ENCODE results near the gene SLC9A9. TPM values are rescaled to one million over a fixed set of nuclear protein-coding genes. Genes with fewer than 3 reads are reported as not detected.

Gene SLC9A9
- total and polyA plus RNA-seq, 4 donors = 3.3 to 15.0 (median 6.1) TPM

DNA sequence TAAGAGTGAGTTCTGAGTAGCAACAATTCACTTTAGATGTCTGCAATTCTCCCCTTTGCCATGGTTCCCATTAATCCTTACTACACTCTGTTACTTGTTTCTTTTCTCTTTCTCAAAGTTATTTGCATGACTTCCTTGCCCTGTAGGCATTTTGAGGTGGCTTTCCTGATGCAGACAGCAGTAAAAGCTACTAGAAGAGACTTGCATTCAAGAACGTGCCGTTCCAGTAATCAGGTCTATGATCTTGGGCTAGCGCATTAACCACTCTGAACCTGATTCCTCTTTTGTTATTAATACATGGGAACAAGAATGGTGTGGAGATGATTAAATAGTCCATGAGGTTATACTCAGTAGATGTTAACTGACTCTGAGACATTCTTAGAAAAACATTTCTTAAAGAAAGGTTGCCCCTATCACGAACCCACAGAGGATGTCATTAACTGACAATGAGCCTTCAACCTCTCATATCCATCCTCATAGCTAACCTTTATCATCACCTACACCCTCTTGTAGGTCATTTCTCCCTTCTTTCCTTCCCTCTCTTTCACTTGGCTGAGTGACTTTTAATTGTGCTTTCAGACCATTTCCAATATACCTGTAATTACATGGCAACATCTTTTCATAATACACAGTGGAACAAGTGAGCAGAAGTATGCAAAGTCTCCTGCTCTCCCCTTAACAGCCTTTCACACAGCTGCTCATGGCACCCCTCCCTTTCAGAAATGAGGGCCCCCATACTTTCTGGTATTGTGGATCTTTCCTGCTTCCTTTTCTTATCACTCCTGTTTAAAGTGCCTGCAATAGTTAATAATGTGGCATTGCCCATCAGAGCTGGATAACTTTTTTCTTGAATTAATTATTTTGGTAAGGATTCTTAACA is 552.8 kb downstream of the SLC9A9 start:
- Histone ChIP-seq H3K4me3 (ENCODE audit: low read depth in 1 of 3, low read length in 3 of 3) (no peak overlapping the region), H3K27ac (ENCODE audit: low read depth in 1 of 2, low read length in 2 of 2) (no peak overlapping the region), H3K27me3 (ENCODE audit: control insufficient read depth in 4 of 4, insufficient read depth in 4 of 4, low read length in 3 of 4) (no peaks in the 10 kb centered on the region), H3K9ac (ENCODE audit: low read depth in 1 of 2, low read length in 2 of 2) (no peak overlapping the region), H3K36me3 (ENCODE audit: control insufficient read depth in 4 of 4, insufficient read depth in 3 of 4, low read depth in 1 of 4, low read length in 3 of 4) (no peaks in the 10 kb centered on the region), H3K4me1 (ENCODE audit: control insufficient read depth in 4 of 4, insufficient read depth in 4 of 4, low read length in 3 of 4) (no peaks in the 10 kb centered on the region), H3K9me3 (ENCODE audit: control insufficient read depth in 4 of 4, low read length in 3 of 4) (no peaks in the 10 kb centered on the region)
- TF ChIP-seq SP1 (IDR thresholded peaks at IDR 0.05) = no peak
- no peak for TF ChIP-seq NR2F2 (IDR thresholded peaks at IDR 0.05)
- no peak for TF ChIP-seq RXRA (IDR thresholded peaks at IDR 0.05)
- TF ChIP-seq JUND (IDR thresholded peaks at IDR 0.05) = no peak
- no peak for TF ChIP-seq YY1 (IDR thresholded peaks at IDR 0.05)
- TF ChIP-seq FOXA1 (IDR thresholded peaks at IDR 0.05) = no peak
- no peak for TF ChIP-seq HNF4G (IDR thresholded peaks at IDR 0.05)
- no peak for TF ChIP-seq GABPA (IDR thresholded peaks at IDR 0.05 in 1 of 2, conservative IDR thresholded peaks at IDR 0.05 in 1 of 2)
- no peak for DNase-seq (ENCODE audit: low spot score)
- WGBS = 83% methylated on average over 4 of the region's 4 CpGs

DNA sequence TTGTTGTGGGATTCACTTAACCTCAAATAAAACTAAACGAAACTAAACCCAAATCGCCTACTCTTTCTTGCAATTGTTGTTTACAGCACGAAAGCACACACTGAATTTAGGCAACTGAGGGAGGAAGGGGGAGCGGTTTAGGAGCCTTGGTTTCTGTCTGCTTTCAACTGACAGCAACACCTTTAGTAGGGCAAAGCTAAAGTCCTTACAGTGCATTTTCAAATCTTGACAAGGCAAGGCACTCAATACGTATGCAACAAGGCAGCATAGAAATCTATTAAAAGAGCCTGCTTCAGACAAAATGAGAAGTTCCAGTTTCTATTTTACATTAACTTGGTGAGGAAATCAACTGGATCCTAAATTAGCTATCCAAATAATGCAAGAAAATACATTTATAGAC is 554.1 kb downstream of the SLC9A9 start:
- DNase-seq (ENCODE audit: low spot score) = no peak
- Histone ChIP-seq H3K27me3 (ENCODE audit: control insufficient read depth in 4 of 4, insufficient read depth in 4 of 4, low read length in 3 of 4) (no peaks in the 10 kb centered on the region), H3K4me1 (ENCODE audit: control insufficient read depth in 4 of 4, insufficient read depth in 4 of 4, low read length in 3 of 4) (no peaks in the 10 kb centered on the region), H3K27ac (ENCODE audit: low read depth in 1 of 2, low read length in 2 of 2) (no peak overlapping the region), H3K9ac (ENCODE audit: low read depth in 1 of 2, low read length in 2 of 2) (no peak overlapping the region), H3K4me3 (ENCODE audit: low read depth in 1 of 3, low read length in 3 of 3) (no peak overlapping the region), H3K9me3 (ENCODE audit: control insufficient read depth in 4 of 4, low read length in 3 of 4) (no peaks in the 10 kb centered on the region), H3K36me3 (ENCODE audit: control insufficient read depth in 4 of 4, insufficient read depth in 3 of 4, low read depth in 1 of 4, low read length in 3 of 4) (no peaks in the 10 kb centered on the region)
- no peak for TF ChIP-seq HNF4A (conservative IDR thresholded peaks at IDR 0.05)
- no peak for TF ChIP-seq RAD21 (IDR thresholded peaks at IDR 0.05)
- TF ChIP-seq, protein P1, sequence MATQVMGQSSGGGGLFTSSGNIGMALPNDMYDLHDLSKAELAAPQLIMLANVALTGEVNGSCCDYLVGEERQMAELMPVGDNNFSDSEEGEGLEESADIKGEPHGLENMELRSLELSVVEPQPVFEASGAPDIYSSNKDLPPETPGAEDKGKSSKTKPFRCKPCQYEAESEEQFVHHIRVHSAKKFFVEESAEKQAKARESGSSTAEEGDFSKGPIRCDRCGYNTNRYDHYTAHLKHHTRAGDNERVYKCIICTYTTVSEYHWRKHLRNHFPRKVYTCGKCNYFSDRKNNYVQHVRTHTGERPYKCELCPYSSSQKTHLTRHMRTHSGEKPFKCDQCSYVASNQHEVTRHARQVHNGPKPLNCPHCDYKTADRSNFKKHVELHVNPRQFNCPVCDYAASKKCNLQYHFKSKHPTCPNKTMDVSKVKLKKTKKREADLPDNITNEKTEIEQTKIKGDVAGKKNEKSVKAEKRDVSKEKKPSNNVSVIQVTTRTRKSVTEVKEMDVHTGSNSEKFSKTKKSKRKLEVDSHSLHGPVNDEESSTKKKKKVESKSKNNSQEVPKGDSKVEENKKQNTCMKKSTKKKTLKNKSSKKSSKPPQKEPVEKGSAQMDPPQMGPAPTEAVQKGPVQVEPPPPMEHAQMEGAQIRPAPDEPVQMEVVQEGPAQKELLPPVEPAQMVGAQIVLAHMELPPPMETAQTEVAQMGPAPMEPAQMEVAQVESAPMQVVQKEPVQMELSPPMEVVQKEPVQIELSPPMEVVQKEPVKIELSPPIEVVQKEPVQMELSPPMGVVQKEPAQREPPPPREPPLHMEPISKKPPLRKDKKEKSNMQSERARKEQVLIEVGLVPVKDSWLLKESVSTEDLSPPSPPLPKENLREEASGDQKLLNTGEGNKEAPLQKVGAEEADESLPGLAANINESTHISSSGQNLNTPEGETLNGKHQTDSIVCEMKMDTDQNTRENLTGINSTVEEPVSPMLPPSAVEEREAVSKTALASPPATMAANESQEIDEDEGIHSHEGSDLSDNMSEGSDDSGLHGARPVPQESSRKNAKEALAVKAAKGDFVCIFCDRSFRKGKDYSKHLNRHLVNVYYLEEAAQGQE (IDR thresholded peaks at IDR 0.05) = no peak
- TF ChIP-seq TAF1 (conservative IDR thresholded peaks at IDR 0.05) = no peak
- TF ChIP-seq MAX (IDR thresholded peaks at IDR 0.05) = no peak
- TF ChIP-seq, protein P2, sequence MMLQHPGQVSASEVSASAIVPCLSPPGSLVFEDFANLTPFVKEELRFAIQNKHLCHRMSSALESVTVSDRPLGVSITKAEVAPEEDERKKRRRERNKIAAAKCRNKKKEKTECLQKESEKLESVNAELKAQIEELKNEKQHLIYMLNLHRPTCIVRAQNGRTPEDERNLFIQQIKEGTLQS (IDR thresholded peaks at IDR 0.05) = no peak
- TF ChIP-seq, protein P3, sequence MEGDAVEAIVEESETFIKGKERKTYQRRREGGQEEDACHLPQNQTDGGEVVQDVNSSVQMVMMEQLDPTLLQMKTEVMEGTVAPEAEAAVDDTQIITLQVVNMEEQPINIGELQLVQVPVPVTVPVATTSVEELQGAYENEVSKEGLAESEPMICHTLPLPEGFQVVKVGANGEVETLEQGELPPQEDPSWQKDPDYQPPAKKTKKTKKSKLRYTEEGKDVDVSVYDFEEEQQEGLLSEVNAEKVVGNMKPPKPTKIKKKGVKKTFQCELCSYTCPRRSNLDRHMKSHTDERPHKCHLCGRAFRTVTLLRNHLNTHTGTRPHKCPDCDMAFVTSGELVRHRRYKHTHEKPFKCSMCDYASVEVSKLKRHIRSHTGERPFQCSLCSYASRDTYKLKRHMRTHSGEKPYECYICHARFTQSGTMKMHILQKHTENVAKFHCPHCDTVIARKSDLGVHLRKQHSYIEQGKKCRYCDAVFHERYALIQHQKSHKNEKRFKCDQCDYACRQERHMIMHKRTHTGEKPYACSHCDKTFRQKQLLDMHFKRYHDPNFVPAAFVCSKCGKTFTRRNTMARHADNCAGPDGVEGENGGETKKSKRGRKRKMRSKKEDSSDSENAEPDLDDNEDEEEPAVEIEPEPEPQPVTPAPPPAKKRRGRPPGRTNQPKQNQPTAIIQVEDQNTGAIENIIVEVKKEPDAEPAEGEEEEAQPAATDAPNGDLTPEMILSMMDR (IDR thresholded peaks at IDR 0.05; ENCODE audit: low read depth, low read length, missing input control) = no peak
- TF ChIP-seq GABPA (IDR thresholded peaks at IDR 0.05 in 1 of 2, conservative IDR thresholded peaks at IDR 0.05 in 1 of 2) = no peak
- no peak for TF ChIP-seq SP1 (IDR thresholded peaks at IDR 0.05)
- no peak for TF ChIP-seq RXRA (IDR thresholded peaks at IDR 0.05)
- TF ChIP-seq FOXA1 (IDR thresholded peaks at IDR 0.05) = no peak
- TF ChIP-seq, protein P4, sequence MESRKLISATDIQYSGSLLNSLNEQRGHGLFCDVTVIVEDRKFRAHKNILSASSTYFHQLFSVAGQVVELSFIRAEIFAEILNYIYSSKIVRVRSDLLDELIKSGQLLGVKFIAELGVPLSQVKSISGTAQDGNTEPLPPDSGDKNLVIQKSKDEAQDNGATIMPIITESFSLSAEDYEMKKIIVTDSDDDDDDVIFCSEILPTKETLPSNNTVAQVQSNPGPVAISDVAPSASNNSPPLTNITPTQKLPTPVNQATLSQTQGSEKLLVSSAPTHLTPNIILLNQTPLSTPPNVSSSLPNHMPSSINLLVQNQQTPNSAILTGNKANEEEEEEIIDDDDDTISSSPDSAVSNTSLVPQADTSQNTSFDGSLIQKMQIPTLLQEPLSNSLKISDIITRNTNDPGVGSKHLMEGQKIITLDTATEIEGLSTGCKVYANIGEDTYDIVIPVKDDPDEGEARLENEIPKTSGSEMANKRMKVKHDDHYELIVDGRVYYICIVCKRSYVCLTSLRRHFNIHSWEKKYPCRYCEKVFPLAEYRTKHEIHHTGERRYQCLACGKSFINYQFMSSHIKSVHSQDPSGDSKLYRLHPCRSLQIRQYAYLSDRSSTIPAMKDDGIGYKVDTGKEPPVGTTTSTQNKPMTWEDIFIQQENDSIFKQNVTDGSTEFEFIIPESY (IDR thresholded peaks at IDR 0.05) = no peak
- 94% methylated on average over 5 of the region's 5 CpGs for WGBS
